Vagina (tissue), 2 donors: ENCODE measurements around the gene IQSEC1.

Source experiments
- CTCF ChIP-seq, 3 experiments: fragments of 450-650 bp in 2 of 3; fragments of 200-600 bp in 1 of 3; sonication (generic) in 1 of 3; IDR thresholded peaks; one replicate each; pipeline ENCODE4 v1.5.1; 2017 to 2019; ENCODE audit warnings: antibody characterized with exemption in 3 of 3, mild to moderate bottlenecking in 2 of 3, moderate library complexity in 2 of 3
- POLR2AphosphoS5 ChIP-seq, 2 donors: sonication (generic); formaldehyde crosslinking; IDR thresholded peaks; one replicate each; pipeline ENCODE4 v1.9.0; 2017; ENCODE audit warnings: antibody characterized with exemption in 2 of 2, mild to moderate bottlenecking in 2 of 2, low read depth in 1 of 2; ENCODE audit not compliant: insufficient read depth in 1 of 2

DNA sequence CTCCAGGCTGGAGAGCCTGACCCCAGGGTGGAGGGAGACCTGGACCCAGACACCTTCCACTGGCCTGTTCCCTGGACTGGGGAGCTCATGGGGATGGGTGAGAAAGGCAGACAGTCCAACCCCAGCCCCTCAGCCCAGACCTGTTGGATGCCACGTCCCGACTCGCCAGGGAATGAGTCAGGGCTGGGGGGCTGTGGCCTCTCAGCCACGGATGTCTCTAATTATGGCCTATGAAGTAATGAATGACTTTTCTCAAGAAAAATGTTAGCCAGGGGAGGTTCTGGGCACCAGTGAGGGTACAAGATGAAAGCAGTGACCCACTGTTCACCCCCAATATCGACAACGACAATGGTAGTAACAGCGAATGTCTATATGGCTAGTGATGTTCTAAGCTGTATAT lies 124.9 kb downstream of the IQSEC1 start:
- TF ChIP-seq POLR2AphosphoS5 (IDR thresholded peaks at IDR 0.05; ENCODE audit: insufficient read depth in 1 of 2, low read depth in 1 of 2) (no peak), CTCF (IDR thresholded peaks at IDR 0.05) (no peak)
